DND-41 (cell line): ENCODE results near the gene ERO1B.

Source experiments
- ATAC-seq: fragments of 200-7000 bp; cut with Tn5 transposase; 3 replicates; pipeline ENCODE4 v1.9.1; 2021; ENCODE audit warnings: low read depth; ENCODE audit not compliant: insufficient read depth
- DNase-seq: peaks from one replicate; pipeline ENCODE4 v3.0.0-alpha.2; 2020
- H2AFZ ChIP-seq: 2 replicates; pipeline ENCODE4 v1.6.0; 2012; ENCODE audit warnings: low read depth, low read length
- H3K27ac ChIP-seq: 2 replicates; pipeline ENCODE4 v1.5.1; 2012; ENCODE audit warnings: low read length, inconsistent platforms
- H3K27me3 ChIP-seq: fragments of 200-600 bp; sonication (generic); 2 replicates; pipeline ENCODE4 v1.6.0; 2012; ENCODE audit warnings: low read length, mild to moderate bottlenecking, inconsistent platforms; ENCODE audit not compliant: insufficient read depth, poor library complexity
- H3K36me3 ChIP-seq: 2 replicates; pipeline ENCODE4 v1.5.1; 2012; ENCODE audit warnings: low read length, inconsistent platforms; ENCODE audit not compliant: insufficient read depth
- H3K4me1 ChIP-seq: 2 replicates; pipeline ENCODE4 v1.5.1; 2012; ENCODE audit warnings: mild to moderate bottlenecking, low read length; ENCODE audit not compliant: insufficient read depth
- H3K4me2 ChIP-seq: 2 replicates; pipeline ENCODE4 v1.6.0; 2012; ENCODE audit warnings: mild to moderate bottlenecking, moderate library complexity, low read length, inconsistent platforms; ENCODE audit not compliant: insufficient read depth
- H3K4me3 ChIP-seq, 2 experiments: fragments of 200-600 bp in 1 of 2; shearing (Covaris generic) in 1 of 2; 2 replicates each; pipeline ENCODE4 v1.5.1; 2012 to 2016; ENCODE audit warnings: inconsistent platforms in 2 of 2, low read length in 2 of 2, mild to moderate bottlenecking in 2 of 2, low read depth in 1 of 2, moderate library complexity in 1 of 2
- H3K79me2 ChIP-seq: 2 replicates; pipeline ENCODE4 v1.6.0; 2012; ENCODE audit warnings: low read length, inconsistent platforms; ENCODE audit not compliant: insufficient read depth
- H3K9ac ChIP-seq: 2 replicates; pipeline ENCODE4 v1.6.0; 2012; ENCODE audit warnings: low read depth, mild to moderate bottlenecking, inconsistent platforms, low read length, moderate library complexity
- H3K9me3 ChIP-seq: 2 replicates; pipeline ENCODE4 v1.5.1; 2012; ENCODE audit warnings: low read length, moderate library complexity, mild to moderate bottlenecking, inconsistent platforms; ENCODE audit not compliant: insufficient read depth, severe bottlenecking
- H4K20me1 ChIP-seq: 2 replicates; pipeline ENCODE4 v1.6.0; 2012; ENCODE audit warnings: low read length; ENCODE audit not compliant: insufficient read depth
- CTCF ChIP-seq: IDR thresholded peaks from 2 replicates; pipeline ENCODE4 v1.5.1; 2012; ENCODE audit warnings: borderline replicate concordance, low read length, moderate library complexity, mild to moderate bottlenecking; ENCODE audit not compliant: poor library complexity, severe bottlenecking; ENCODE audit errors: extremely low read depth
- EZH2 ChIP-seq: IDR thresholded peaks from 3 replicates; pipeline ENCODE4 v1.6.1; 2012; ENCODE audit warnings: borderline replicate concordance, low read depth, mild to moderate bottlenecking, moderate library complexity, low read length, inconsistent platforms; ENCODE audit not compliant: severe bottlenecking

The ERO1B gene

GRCh38 chr1:236228411-236228810, 53.3 kb downstream of the ERO1B start:
- no peaks in the 10 kb centered on the region for H3K4me1 ChIP-seq
- no peak overlapping the region for H2AFZ ChIP-seq
- TF ChIP-seq CTCF (no peak), EZH2 (no peak)
- DNase-seq (no peak), ATAC-seq (no peak)
- H3K27ac ChIP-seq, result no peak overlapping the region
- peaks cover 9% of the 10 kb centered on the region; the same call in 1 of the 2 replicates for H3K36me3 ChIP-seq
- no peaks in the 10 kb centered on the region for H3K27me3 ChIP-seq
- H4K20me1 ChIP-seq, result no peaks in the 10 kb centered on the region
- H3K4me2 ChIP-seq, result no peak overlapping the region
- H3K9ac ChIP-seq, result no peak overlapping the region
- no peaks in the 10 kb centered on the region for H3K79me2 ChIP-seq
- H3K4me3 ChIP-seq, result no peak overlapping the region
- no peaks in the 10 kb centered on the region for H3K9me3 ChIP-seq

GRCh38 chr1:236222632-236223031, 59.1 kb downstream of the ERO1B start:
- H3K9me3 ChIP-seq, result no peaks in the 10 kb centered on the region
- TF ChIP-seq CTCF (no peak), EZH2 (no peak)
- ATAC-seq (no peak), DNase-seq (no peak)
- no peak overlapping the region for H3K9ac ChIP-seq
- H4K20me1 ChIP-seq, result no peaks in the 10 kb centered on the region
- no peaks in the 10 kb centered on the region for H3K4me1 ChIP-seq
- no peaks in the 10 kb centered on the region for H3K27me3 ChIP-seq
- no peak overlapping the region for H3K4me3 ChIP-seq
- H3K4me2 ChIP-seq, result no peak overlapping the region
- no peak overlapping the region for H3K27ac ChIP-seq
- H3K79me2 ChIP-seq, result no peaks in the 10 kb centered on the region
- no peak overlapping the region for H2AFZ ChIP-seq
- peaks cover 12% of the 10 kb centered on the region; the same call in 1 of the 2 replicates for H3K36me3 ChIP-seq

GRCh38 chr1:236220473-236220872, 61.3 kb downstream of the ERO1B start:
- ATAC-seq, result no peak
- DNase-seq, result no peak
- no peaks in the 10 kb centered on the region for H3K4me1 ChIP-seq
- TF ChIP-seq EZH2 (no peak), CTCF (no peak)
- no peaks in the 10 kb centered on the region for H3K9me3 ChIP-seq
- peaks cover 8% of the 10 kb centered on the region; the same call in 1 of the 2 replicates for H3K36me3 ChIP-seq
- no peaks in the 10 kb centered on the region for H4K20me1 ChIP-seq
- H3K9ac ChIP-seq, result no peak overlapping the region
- H3K27me3 ChIP-seq, result no peaks in the 10 kb centered on the region
- H3K4me2 ChIP-seq, result no peak overlapping the region
- H3K4me3 ChIP-seq, result no peak overlapping the region
- no peaks in the 10 kb centered on the region for H3K79me2 ChIP-seq
- H3K27ac ChIP-seq, result no peak overlapping the region
- no peak overlapping the region for H2AFZ ChIP-seq

GRCh38 chr1:236214761-236215160, 67.0 kb downstream of the ERO1B start:
- H3K9ac ChIP-seq, result no peak overlapping the region
- no peak for ATAC-seq
- no peak for TF ChIP-seq EZH2
- no peak for TF ChIP-seq CTCF

More at GRCh38 chr1:236214761-236215160, 67.0 kb downstream of the ERO1B start:
- Histone ChIP-seq H3K27ac (no peak overlapping the region), H2AFZ (no peak overlapping the region), H3K27me3 (no peaks in the 10 kb centered on the region), H3K4me3 (no peak overlapping the region), H3K4me1 (no peaks in the 10 kb centered on the region), H3K36me3 (peaks cover 13% of the 10 kb centered on the region; the same call in 1 of the 2 replicates), H3K9me3 (no peaks in the 10 kb centered on the region), H3K4me2 (no peak overlapping the region), H4K20me1 (no peaks in the 10 kb centered on the region), H3K79me2 (no peaks in the 10 kb centered on the region)
- no peak for DNase-seq
